Breast epithelium (tissue), 3 donors: ENCODE results near the gene ANO7.

Experiments
- CTCF ChIP-seq, 3 donors: fragments of 450-650 bp; IDR thresholded peaks; one replicate each; pipeline ENCODE4 v1.5.1; 2016 to 2017; ENCODE audit warnings: antibody characterized with exemption in 3 of 3, mild to moderate bottlenecking in 3 of 3, moderate library complexity in 3 of 3
- POLR2AphosphoS5 ChIP-seq, 3 donors: sonication (generic); formaldehyde crosslinking; IDR thresholded peaks; one replicate each; pipeline ENCODE4 v1.6.1; 2017; ENCODE audit warnings: antibody characterized with exemption in 3 of 3

GRCh38 chr2:241168366-241168765, 20.1 kb upstream of the ANO7 start:
- TF ChIP-seq CTCF (IDR thresholded peaks at IDR 0.05) (no peak), POLR2AphosphoS5 (IDR thresholded peaks at IDR 0.05) (no peak)
